ENCODE data around the gene CUEDC1. TPM values are rescaled to one million over a fixed set of nuclear protein-coding genes. Genes with fewer than 3 reads are reported as not detected.
A peak's percentile ranks its signal among the peaks of the same experiment; 100 is the strongest.

CUEDC1 gene
- total RNA-seq, 1 experiment from 2014 or later: 53.5 TPM

DNA sequence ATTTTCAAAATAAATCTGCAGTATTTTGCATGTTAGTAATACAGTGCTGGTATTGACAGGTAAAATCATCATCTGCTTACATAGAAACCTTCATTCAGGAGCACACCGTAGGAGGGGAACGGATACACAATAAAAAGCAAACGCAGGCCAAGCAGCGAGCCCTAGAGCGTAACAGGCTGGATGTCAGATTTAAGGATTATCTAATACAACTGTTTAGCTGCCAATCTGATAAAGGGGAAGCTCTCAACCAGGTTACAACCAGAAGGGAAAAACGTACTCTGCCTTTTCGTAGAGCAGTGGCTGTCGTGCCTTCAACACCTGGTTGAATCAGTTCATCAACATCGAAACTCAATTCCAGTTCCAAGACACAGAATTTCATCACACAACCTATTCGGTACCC is 16.4 kb upstream of the CUEDC1 start:
- BruUV-seq (replicated peaks): no TSS peak
- no peak for DNase-seq (ENCODE audit: low spot score)
- no peak for TF ChIP-seq EZH2 (IDR thresholded peaks at IDR 0.05; ENCODE audit: borderline replicate concordance, low read depth, low read length, poor library complexity, severe bottlenecking)
- TF ChIP-seq, protein P1, sequence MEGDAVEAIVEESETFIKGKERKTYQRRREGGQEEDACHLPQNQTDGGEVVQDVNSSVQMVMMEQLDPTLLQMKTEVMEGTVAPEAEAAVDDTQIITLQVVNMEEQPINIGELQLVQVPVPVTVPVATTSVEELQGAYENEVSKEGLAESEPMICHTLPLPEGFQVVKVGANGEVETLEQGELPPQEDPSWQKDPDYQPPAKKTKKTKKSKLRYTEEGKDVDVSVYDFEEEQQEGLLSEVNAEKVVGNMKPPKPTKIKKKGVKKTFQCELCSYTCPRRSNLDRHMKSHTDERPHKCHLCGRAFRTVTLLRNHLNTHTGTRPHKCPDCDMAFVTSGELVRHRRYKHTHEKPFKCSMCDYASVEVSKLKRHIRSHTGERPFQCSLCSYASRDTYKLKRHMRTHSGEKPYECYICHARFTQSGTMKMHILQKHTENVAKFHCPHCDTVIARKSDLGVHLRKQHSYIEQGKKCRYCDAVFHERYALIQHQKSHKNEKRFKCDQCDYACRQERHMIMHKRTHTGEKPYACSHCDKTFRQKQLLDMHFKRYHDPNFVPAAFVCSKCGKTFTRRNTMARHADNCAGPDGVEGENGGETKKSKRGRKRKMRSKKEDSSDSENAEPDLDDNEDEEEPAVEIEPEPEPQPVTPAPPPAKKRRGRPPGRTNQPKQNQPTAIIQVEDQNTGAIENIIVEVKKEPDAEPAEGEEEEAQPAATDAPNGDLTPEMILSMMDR (conservative IDR thresholded peaks at IDR 0.05; ENCODE audit: low read depth, low read length): no peak
- H3K9me3 ChIP-seq (ENCODE audit: low read depth, low read length, poor library complexity, severe bottlenecking): no peaks in the 10 kb centered on the region
- POLR2A ChIA-PET (ENCODE audit: low non-redundant PET): interaction anchor here (0.6 to 0.7 kb wide), 2 partner anchors 21 to 96 kb away, joined by 3 to 12 read pairs; no protein-coding TSS in a partner anchor
- intact Hi-C loops (cut with micrococcal nuclease; ENCODE audit: unreplicated experiment): no loop called here
- CTCF ChIA-PET: interaction anchor here (0.6 kb wide), 1 partner anchor 24 kb away, joined by 4 read pairs; no protein-coding TSS in a partner anchor
- no peaks in the 10 kb centered on the region for H3K27me3 ChIP-seq (replicated peaks; ENCODE audit: insufficient read depth, low read depth, low read length, poor library complexity)
- H3K27ac ChIP-seq (ENCODE audit: low read depth, low read length, poor library complexity, severe bottlenecking): peak overlapping the region; percentile 27
- no peak overlapping the region for H3K4me3 ChIP-seq (ENCODE audit: low read depth, low read length, poor library complexity, severe bottlenecking)
- H3K36me3 ChIP-seq (ENCODE audit: insufficient read depth, low read length, poor library complexity, severe bottlenecking): peaks cover 39% of the 10 kb centered on the region
- H3K4me1 ChIP-seq (ENCODE audit: insufficient read depth, low read length, poor library complexity, severe bottlenecking): peaks cover 21% of the 10 kb centered on the region

GRCh38 chr17:57970710-57971109 is 15.5 kb upstream of the CUEDC1 start:
- ChIA-PET POLR2A (ENCODE audit: low non-redundant PET) (interaction anchor here (0.6 kb wide), 1 partner anchor 24 kb away, joined by 3 read pairs; no protein-coding TSS in a partner anchor), CTCF (no interaction called here)
- Histone ChIP-seq H3K9me3 (ENCODE audit: low read depth, low read length, poor library complexity, severe bottlenecking) (no peaks in the 10 kb centered on the region), H3K36me3 (ENCODE audit: insufficient read depth, low read length, poor library complexity, severe bottlenecking) (peaks cover 30% of the 10 kb centered on the region), H3K27ac (ENCODE audit: low read depth, low read length, poor library complexity, severe bottlenecking) (peak overlapping the region; percentile 14), H3K4me3 (ENCODE audit: low read depth, low read length, poor library complexity, severe bottlenecking) (no peak overlapping the region), H3K27me3 (replicated peaks; ENCODE audit: insufficient read depth, low read depth, low read length, poor library complexity) (no peaks in the 10 kb centered on the region), H3K4me1 (ENCODE audit: insufficient read depth, low read length, poor library complexity, severe bottlenecking) (peaks cover 21% of the 10 kb centered on the region)
- TF ChIP-seq, protein P1 (conservative IDR thresholded peaks at IDR 0.05; ENCODE audit: low read depth, low read length): no peak
- TF ChIP-seq EZH2 (IDR thresholded peaks at IDR 0.05; ENCODE audit: borderline replicate concordance, low read depth, low read length, poor library complexity, severe bottlenecking): no peak
- intact Hi-C loops (cut with micrococcal nuclease; ENCODE audit: unreplicated experiment): no loop called here
- peak; percentile 88 for DNase-seq (ENCODE audit: low spot score)
- BruUV-seq (replicated peaks): no TSS peak

GRCh38 chr17:57968456-57968855 is 13.2 kb upstream of the CUEDC1 start:
- peaks cover 10% of the 10 kb centered on the region for H3K36me3 ChIP-seq (ENCODE audit: insufficient read depth, low read length, poor library complexity, severe bottlenecking)
- ChIA-PET CTCF (interaction anchor here (0.6 kb wide), 1 partner anchor 76 kb away, joined by 3 read pairs; no protein-coding TSS in a partner anchor), POLR2A (ENCODE audit: low non-redundant PET) (interaction anchor here (0.7 kb wide), 1 partner anchor 123 kb away, joined by 3 read pairs; no protein-coding TSS in a partner anchor)
- H3K27ac ChIP-seq (ENCODE audit: low read depth, low read length, poor library complexity, severe bottlenecking): no peak overlapping the region
- TF ChIP-seq, protein P1 (conservative IDR thresholded peaks at IDR 0.05; ENCODE audit: low read depth, low read length): no peak
- no peak for TF ChIP-seq EZH2 (IDR thresholded peaks at IDR 0.05; ENCODE audit: borderline replicate concordance, low read depth, low read length, poor library complexity, severe bottlenecking)
- BruUV-seq (replicated peaks): no TSS peak
- peaks cover 21% of the 10 kb centered on the region for H3K4me1 ChIP-seq (ENCODE audit: insufficient read depth, low read length, poor library complexity, severe bottlenecking)
- intact Hi-C loops (cut with micrococcal nuclease; ENCODE audit: unreplicated experiment): no loop called here
- H3K9me3 ChIP-seq (ENCODE audit: low read depth, low read length, poor library complexity, severe bottlenecking): no peaks in the 10 kb centered on the region
- no peak overlapping the region for H3K4me3 ChIP-seq (ENCODE audit: low read depth, low read length, poor library complexity, severe bottlenecking)
- DNase-seq (ENCODE audit: low spot score): no peak
- H3K27me3 ChIP-seq (replicated peaks; ENCODE audit: insufficient read depth, low read depth, low read length, poor library complexity): no peaks in the 10 kb centered on the region
